Activated naive CD8-positive, alpha-beta T cell treated with anti-CD3 and anti-CD28 coated beads for 36 hours (primary cell): Measurements from ENCODE around the gene LIMCH1. TPM values are rescaled to one million over a fixed set of nuclear protein-coding genes. Genes with fewer than 3 reads are reported as not detected.
A peak's percentile ranks its signal among the peaks of the same experiment; 100 is the strongest.
"Not testable (repeated sequence)": the region's sequence is repeated elsewhere in the genome, so short reads cannot be mapped to it uniquely, and the experiment has no call there.

Source experiments
- DNase-seq: peaks from one replicate; pipeline ENCODE4 v3.0.0; 2021
- H3K27ac Mint-ChIP-seq: one replicate; pipeline ENCODE4 v1.8.0; 2022; ENCODE audit warnings: mild to moderate bottlenecking, moderate library complexity, mixed read lengths
- H3K27me3 Mint-ChIP-seq: one replicate; pipeline ENCODE4 v1.8.0; 2022; ENCODE audit warnings: mild to moderate bottlenecking, mixed read lengths
- H3K36me3 Mint-ChIP-seq: one replicate; pipeline ENCODE4 v1.8.0; 2021; ENCODE audit warnings: mild to moderate bottlenecking, mixed read lengths
- H3K4me1 Mint-ChIP-seq: one replicate; pipeline ENCODE4 v1.8.0; 2021; ENCODE audit warnings: mixed read lengths
- H3K4me3 Mint-ChIP-seq: one replicate; pipeline ENCODE4 v1.8.0; 2022; ENCODE audit warnings: mild to moderate bottlenecking, moderate library complexity, mixed read lengths
- H3K9me3 Mint-ChIP-seq: one replicate; pipeline ENCODE4 v1.8.0; 2022; ENCODE audit warnings: mixed read lengths
- total RNA-seq, 2 experiments: library from RNA; stranded (reverse); gene quantifications; one replicate each; pipeline ENCODE4 v1.2.3, GENCODE V29; 2021

Gene LIMCH1
- total RNA-seq, 2 experiments from 2014 or later, result not detected

DNA sequence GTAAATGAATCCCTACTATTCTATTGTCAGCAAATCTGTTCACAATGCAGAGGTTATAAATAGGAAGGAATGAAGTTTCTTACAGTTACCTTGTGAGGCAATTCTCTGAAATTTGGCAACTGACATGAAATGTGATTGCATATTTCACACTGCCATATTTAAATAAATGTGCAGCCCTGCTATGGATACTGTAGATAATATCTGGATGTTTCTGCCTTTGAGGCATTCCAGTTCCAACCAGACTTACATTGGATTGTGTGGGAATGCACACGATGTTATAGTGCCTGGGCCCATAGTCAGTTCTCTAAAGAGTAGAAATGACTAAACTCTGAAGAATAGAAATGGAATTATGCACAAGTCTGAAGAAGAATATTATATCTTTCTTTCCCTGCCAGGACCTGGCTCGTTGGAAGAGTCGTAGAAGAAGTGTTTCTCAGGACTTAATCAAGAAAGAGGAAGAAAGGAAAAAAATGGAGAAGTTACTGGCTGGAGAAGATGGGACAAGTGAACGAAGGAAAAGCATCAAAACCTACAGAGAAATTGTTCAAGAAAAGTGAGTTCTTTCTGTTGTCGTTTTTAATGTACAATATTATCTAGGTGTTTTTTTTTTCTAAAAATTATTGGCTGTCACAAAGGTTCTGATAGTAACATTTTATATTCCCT lies 107.9 kb downstream of the LIMCH1 start:
- DNase-seq, result no peak
- Mint-ChIP-seq H3K27ac (no peak overlapping the region), H3K27me3 (peaks cover 29% of the 10 kb centered on the region), H3K36me3 (no peaks in the 10 kb centered on the region), H3K4me1 (no peaks in the 10 kb centered on the region), H3K4me3 (peak overlapping the region; percentile 2), H3K9me3 (no peaks in the 10 kb centered on the region)

GRCh38 chr4:41646862-41647261 lies 108.9 kb downstream of the LIMCH1 start:
- H3K36me3 Mint-ChIP-seq, result no peaks in the 10 kb centered on the region

GRCh38 chr4:41647383-41647782 lies 109.4 kb downstream of the LIMCH1 start:
- no peak overlapping the region for H3K4me3 Mint-ChIP-seq
- no peak overlapping the region for H3K27ac Mint-ChIP-seq
- DNase-seq, result no peak
- H3K27me3 Mint-ChIP-seq, result peaks cover 27% of the 10 kb centered on the region
- H3K4me1 Mint-ChIP-seq, result no peaks in the 10 kb centered on the region
- H3K36me3 Mint-ChIP-seq, result no peaks in the 10 kb centered on the region
- H3K9me3 Mint-ChIP-seq, result no peaks in the 10 kb centered on the region

More at GRCh38 chr4:41646862-41647261, 108.9 kb downstream of the LIMCH1 start:
- Mint-ChIP-seq H3K4me3 (no peak overlapping the region), H3K27ac (no peak overlapping the region), H3K27me3 (peaks cover 27% of the 10 kb centered on the region), H3K9me3 (no peaks in the 10 kb centered on the region), H3K4me1 (no peaks in the 10 kb centered on the region)
- DNase-seq, result no peak

DNA sequence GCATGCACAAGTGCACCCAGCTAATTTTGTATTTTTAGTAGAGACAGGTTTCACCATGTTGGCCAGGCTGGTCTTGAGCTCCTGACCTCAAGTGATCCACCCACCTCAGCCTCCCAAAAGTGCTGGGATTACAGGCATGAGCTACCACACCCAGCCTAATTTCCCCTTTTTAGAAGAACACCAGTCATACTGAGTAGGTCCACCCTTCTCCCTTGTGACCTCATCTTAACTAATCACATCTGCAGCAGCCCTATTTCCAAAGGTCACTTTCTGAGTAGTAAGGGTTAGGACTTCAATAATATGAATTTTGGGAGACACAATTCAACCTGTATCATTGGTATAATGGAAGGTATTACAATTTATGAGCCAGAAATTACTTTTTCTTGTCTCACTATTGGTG lies 113.2 kb downstream of the LIMCH1 start:
- H3K4me3 Mint-ChIP-seq, result not testable (repeated sequence)

GRCh38 chr4:41652971-41653370 lies 115.0 kb downstream of the LIMCH1 start:
- Mint-ChIP-seq H3K4me1 (no peaks in the 10 kb centered on the region), H3K27me3 (peaks cover 6% of the 10 kb centered on the region), H3K27ac (no peak overlapping the region), H3K9me3 (no peaks in the 10 kb centered on the region), H3K4me3 (no peak overlapping the region), H3K36me3 (no peaks in the 10 kb centered on the region)
- DNase-seq, result no peak

More for the DNA sequence above, 113.2 kb downstream of the LIMCH1 start:
- H3K27me3 Mint-ChIP-seq, H3K27ac Mint-ChIP-seq, DNase-seq, H3K9me3 Mint-ChIP-seq, H3K4me1 Mint-ChIP-seq, H3K36me3 Mint-ChIP-seq: not testable (repeated sequence)

GRCh38 chr4:41653523-41653922 lies 115.6 kb downstream of the LIMCH1 start:
- Mint-ChIP-seq H3K4me1 (no peaks in the 10 kb centered on the region), H3K27me3 (peaks cover 6% of the 10 kb centered on the region), H3K9me3 (no peaks in the 10 kb centered on the region), H3K36me3 (no peaks in the 10 kb centered on the region), H3K4me3 (no peak overlapping the region), H3K27ac (no peak overlapping the region)
- no peak for DNase-seq

GRCh38 chr4:41655177-41655576 lies 117.2 kb downstream of the LIMCH1 start:
- Mint-ChIP-seq H3K27ac (no peak overlapping the region), H3K9me3 (no peaks in the 10 kb centered on the region), H3K36me3 (no peaks in the 10 kb centered on the region), H3K4me3 (no peak overlapping the region), H3K27me3 (peaks cover 8% of the 10 kb centered on the region), H3K4me1 (no peaks in the 10 kb centered on the region)
- DNase-seq, result no peak

GRCh38 chr4:41656106-41656505 lies 118.1 kb downstream of the LIMCH1 start:
- H3K27me3 Mint-ChIP-seq, result peaks cover 17% of the 10 kb centered on the region
- no peak overlapping the region for H3K4me3 Mint-ChIP-seq
- no peak for DNase-seq
- no peaks in the 10 kb centered on the region for H3K36me3 Mint-ChIP-seq
- no peaks in the 10 kb centered on the region for H3K4me1 Mint-ChIP-seq
- H3K27ac Mint-ChIP-seq, result no peak overlapping the region
- H3K9me3 Mint-ChIP-seq, result no peaks in the 10 kb centered on the region

GRCh38 chr4:41656572-41657520 lies 118.9 kb downstream of the LIMCH1 start:
- Mint-ChIP-seq H3K27me3 (peaks cover 17% of the 10 kb centered on the region), H3K36me3 (no peaks in the 10 kb centered on the region), H3K27ac (no peak overlapping the region)

DNA sequence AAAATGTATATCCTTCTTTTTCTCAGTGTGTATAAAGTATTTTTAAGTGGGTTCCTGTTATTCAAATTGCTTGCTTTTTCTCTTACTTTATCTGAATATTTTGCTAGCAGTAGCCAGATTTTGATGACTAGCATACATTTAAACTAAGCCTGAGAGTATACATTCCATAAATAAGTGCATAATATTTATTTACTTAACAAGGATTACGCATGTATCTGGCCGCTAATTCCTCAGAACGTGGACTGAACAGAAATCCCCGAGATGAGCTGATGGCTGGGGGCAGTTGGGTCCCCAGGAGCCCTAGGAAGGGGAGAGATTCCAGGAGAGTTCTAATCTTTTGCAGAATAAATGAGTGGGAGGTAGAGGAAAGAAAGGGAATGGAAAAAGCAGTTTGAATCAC lies 119.6 kb downstream of the LIMCH1 start:
- Mint-ChIP-seq H3K27ac (no peak overlapping the region), H3K4me3 (no peak overlapping the region), H3K36me3 (no peaks in the 10 kb centered on the region), H3K9me3 (no peaks in the 10 kb centered on the region), H3K4me1 (no peaks in the 10 kb centered on the region), H3K27me3 (peaks cover 17% of the 10 kb centered on the region)
- no peak for DNase-seq

More at GRCh38 chr4:41656572-41657520, 118.9 kb downstream of the LIMCH1 start:
- H3K4me3 Mint-ChIP-seq, result no peak overlapping the region
- H3K4me1 Mint-ChIP-seq, result no peaks in the 10 kb centered on the region
- H3K9me3 Mint-ChIP-seq, result no peaks in the 10 kb centered on the region
- DNase-seq, result no peak

GRCh38 chr4:41658163-41658562 lies 120.2 kb downstream of the LIMCH1 start:
- no peak overlapping the region for H3K4me3 Mint-ChIP-seq
- peaks cover 17% of the 10 kb centered on the region for H3K27me3 Mint-ChIP-seq
- no peaks in the 10 kb centered on the region for H3K9me3 Mint-ChIP-seq
- H3K4me1 Mint-ChIP-seq, result no peaks in the 10 kb centered on the region
- DNase-seq, result no peak
- H3K36me3 Mint-ChIP-seq, result no peaks in the 10 kb centered on the region
- no peak overlapping the region for H3K27ac Mint-ChIP-seq

- H3K9me3 Mint-ChIP-seq, result no peaks in the 10 kb centered on the region
Measured at GRCh38 chr4:41660352-41660751, 122.4 kb downstream of the LIMCH1 start.

DNA sequence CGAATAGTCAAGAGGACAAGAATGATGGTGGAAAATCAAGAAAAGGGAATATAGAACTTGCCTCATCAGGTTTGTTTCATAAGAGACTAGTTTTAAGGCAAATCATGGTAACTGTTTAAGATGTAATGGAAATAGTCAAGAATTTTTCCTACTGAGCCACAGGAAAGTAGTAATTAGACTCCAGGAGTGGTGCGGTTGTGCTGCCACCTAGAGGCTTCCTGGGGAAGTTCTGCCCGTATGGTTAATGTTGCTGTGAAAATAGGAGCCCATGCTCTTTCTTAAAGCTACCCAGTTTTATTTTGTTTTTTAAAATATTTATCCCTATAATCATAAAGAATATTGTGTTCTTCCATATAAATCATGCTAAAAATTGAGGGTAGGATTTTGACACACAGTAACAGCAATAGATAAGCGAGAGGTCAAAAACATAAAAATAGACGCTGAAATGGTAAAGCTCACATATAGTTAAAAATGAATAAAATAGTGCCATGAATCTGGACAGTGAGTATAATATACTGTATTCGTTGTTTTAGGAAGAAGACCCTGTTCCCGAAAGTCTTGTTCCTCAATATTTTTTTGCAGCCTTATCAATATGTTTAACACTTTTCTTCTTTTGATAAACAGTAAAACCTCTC lies 123.6 kb downstream of the LIMCH1 start:
- Mint-ChIP-seq H3K4me3 (no peak overlapping the region), H3K4me1 (no peaks in the 10 kb centered on the region), H3K9me3 (no peaks in the 10 kb centered on the region), H3K27me3 (peaks cover 11% of the 10 kb centered on the region), H3K36me3 (no peaks in the 10 kb centered on the region), H3K27ac (no peak overlapping the region)
- DNase-seq, result peak; percentile 16

More at GRCh38 chr4:41660352-41660751, 122.4 kb downstream of the LIMCH1 start:
- Mint-ChIP-seq H3K27ac (no peak overlapping the region), H3K27me3 (peaks cover 11% of the 10 kb centered on the region), H3K4me1 (no peaks in the 10 kb centered on the region), H3K36me3 (no peaks in the 10 kb centered on the region), H3K4me3 (no peak overlapping the region)
- DNase-seq, result no peak

- H3K4me1 Mint-ChIP-seq, result no peaks in the 10 kb centered on the region
- DNase-seq, result no peak
- H3K9me3 Mint-ChIP-seq, result no peaks in the 10 kb centered on the region
Measured at GRCh38 chr4:41665636-41666207, 127.8 kb downstream of the LIMCH1 start.

DNA sequence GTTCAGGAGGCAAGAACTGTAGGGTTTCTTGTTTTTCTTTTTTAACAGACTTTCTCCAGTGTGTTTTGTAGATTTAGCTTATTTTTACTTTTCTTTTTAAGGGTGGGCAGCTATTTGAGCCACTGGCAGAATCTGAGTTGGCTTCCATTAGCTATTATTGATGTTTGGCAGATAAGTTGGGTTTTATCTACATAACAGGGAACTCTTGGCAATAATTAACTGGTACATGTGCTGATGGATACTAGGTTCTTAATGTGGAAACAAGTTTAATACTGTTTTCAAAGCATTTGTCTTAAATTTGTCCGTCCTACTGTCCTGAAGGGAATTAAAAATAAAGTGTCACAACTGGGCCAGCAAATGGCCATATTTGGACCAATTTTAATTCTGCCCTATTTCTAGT lies 130.1 kb downstream of the LIMCH1 start:
- DNase-seq, result no peak
- H3K27me3 Mint-ChIP-seq, result peaks cover 4% of the 10 kb centered on the region
- no peaks in the 10 kb centered on the region for H3K4me1 Mint-ChIP-seq
- H3K36me3 Mint-ChIP-seq, result no peaks in the 10 kb centered on the region
- H3K4me3 Mint-ChIP-seq, result no peak overlapping the region
- H3K9me3 Mint-ChIP-seq, result no peaks in the 10 kb centered on the region
- no peak overlapping the region for H3K27ac Mint-ChIP-seq

More at GRCh38 chr4:41665636-41666207, 127.8 kb downstream of the LIMCH1 start:
- peaks cover 4% of the 10 kb centered on the region for H3K27me3 Mint-ChIP-seq
- no peaks in the 10 kb centered on the region for H3K36me3 Mint-ChIP-seq
- no peak overlapping the region for H3K27ac Mint-ChIP-seq
- no peak overlapping the region for H3K4me3 Mint-ChIP-seq
